M059J (cell line): Measurements from ENCODE around the gene MUC4. TPM values are rescaled to one million over a fixed set of nuclear protein-coding genes. Genes with fewer than 3 reads are reported as not detected.
"Not testable (repeated sequence)": the region's sequence is repeated elsewhere in the genome, so short reads cannot be mapped to it uniquely, and the experiment has no call there.

ENCODE experiments used
- DNase-seq: peaks from one replicate; pipeline ENCODE4 v3.0.0-alpha.2; 2012; ENCODE audit warnings: low read depth
- total RNA-seq: library from RNA; depleted of rRNA; stranded (reverse); fragments of >200 nt; shearing (Covaris generic); gene quantifications from 2 replicates; pipeline ENCODE4 v1.2.3, GENCODE V29; 2014

The MUC4 gene
- total RNA-seq, 1 experiment from 2014 or later, result 0.05 TPM

DNA sequence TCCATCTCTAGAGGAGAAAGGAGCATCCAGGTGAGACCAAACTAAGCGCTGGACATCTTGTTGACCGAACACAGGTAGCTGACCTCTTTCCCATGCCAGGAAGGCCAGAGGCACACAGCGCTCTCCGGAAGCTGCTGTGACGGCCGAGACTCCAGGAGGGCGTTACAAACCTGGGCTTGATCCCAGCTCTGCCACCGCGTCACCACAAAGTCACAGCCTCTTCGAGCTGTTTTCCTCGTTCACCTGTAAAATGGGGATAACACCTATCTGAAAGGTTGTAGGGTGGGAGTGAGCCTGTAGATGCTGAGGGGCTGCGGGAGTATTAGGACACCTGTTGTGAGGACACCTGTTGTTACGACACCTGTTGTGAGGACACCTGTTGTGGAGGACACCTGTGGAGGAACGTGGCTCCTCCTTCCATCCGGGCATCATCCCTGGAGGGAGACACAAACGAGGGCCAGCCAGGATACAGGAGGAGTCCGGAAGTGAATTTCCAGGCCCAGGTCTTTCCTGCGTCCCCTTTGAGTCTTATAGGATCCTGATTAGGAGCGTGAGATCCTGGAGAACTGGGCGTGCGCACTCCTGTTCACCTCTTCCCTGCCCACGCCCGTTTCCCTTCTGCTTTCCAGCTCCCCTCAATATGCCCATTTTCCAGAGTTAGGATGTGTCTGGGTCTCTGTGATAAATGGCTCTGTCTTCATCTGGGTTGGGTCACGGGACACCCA is 2.3 kb upstream of the MUC4 start:
- DNase-seq, result no peak

DNA sequence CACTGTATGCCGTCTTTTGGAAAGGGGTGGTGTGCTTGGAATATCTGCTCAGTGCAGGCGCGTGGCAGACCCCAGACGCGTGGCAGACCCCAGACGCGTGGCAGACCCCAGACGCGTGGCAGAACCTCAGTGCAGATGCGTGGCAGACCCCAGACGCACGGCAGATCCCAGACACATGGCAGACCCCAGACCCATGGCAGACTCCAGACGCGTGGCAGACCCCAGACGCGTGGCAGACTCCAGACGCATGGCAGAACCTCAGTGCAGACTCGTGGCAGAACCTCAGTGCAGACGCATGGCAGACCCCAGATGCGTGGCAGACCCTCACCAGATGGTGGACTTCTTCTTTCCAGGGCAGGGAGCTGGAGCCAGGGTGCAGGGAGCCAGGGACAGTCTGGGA is 637 bp upstream of the MUC4 start:
- no peak for DNase-seq

DNA sequence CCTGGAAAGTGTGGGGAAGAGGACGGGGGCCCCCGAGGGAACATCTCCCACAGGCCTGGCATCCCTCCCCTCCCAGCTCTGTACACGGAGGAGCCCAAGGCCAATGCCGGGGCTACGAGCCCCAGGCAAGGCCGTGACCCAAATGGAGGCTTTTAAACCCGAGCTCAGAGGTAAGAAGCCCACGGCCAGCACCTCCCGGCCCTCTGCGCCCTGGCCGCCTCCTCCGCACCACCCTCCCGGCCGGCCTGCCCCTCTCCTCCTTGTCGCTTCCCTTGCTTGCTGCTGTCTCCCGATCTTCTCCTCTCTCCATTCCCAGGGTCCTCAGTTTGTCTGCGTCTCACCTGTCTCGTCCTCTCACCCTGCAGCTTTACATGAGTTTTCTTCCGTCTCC is 1.3 kb downstream of the MUC4 start:
- DNase-seq, result no peak

DNA sequence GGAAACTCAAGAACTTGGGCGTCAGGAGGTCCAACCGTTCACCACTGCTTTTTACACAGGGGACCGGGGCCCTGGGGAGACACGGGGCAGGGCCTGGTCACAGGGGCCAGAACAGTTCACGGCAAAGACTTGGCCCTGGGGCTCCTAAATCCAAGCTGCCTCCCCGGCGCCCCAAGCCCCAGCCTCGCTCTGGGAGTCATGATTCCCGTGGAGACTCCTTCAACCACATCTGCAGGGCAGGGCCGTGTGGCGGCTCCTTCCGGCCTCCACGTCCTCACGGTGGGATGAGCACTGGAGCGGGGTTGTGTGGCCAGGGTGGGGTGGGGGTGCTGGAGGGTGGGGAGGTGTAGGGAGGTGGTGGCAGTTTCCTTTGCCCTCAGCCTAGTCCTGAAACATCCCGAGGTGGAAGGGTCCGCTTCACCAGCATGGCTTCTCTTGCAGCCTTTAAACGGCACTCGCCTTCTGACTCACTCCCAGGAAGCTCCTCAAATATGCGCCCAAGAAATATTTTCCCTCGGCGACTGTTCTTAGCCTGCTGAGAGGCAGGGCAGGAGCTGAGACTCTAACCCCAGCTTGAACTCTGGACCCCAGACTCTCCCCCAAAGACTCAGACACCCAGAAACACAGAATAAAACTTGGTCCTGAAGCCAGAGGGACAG is 1.8 kb downstream of the MUC4 start:
- peak; percentile 61 for DNase-seq

DNA sequence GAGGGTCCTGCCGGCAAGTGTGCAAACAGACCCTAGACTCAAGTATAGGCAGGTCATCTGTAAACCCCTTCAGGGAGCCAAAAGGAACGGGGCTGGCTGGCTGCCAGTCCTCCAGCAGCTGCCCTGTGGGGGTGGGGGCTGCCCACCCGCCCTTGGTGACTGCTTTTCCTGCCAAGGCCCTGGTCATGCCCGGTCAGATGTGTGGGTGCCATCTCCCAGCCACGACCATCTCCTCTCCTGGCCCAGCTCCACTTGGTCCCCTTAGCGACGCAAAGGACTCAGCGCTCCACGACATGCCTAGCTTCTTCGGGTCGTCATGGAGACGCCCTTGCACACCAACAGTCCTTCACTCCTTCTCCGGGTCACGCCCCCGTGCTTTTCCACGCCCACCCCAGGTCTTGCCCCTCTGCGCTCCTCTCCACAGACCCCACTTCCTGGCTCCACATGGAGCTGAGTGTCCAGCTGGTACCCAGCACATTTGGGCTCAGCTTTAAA is 2.4 kb downstream of the MUC4 start:
- peak; percentile 29 for DNase-seq

DNA sequence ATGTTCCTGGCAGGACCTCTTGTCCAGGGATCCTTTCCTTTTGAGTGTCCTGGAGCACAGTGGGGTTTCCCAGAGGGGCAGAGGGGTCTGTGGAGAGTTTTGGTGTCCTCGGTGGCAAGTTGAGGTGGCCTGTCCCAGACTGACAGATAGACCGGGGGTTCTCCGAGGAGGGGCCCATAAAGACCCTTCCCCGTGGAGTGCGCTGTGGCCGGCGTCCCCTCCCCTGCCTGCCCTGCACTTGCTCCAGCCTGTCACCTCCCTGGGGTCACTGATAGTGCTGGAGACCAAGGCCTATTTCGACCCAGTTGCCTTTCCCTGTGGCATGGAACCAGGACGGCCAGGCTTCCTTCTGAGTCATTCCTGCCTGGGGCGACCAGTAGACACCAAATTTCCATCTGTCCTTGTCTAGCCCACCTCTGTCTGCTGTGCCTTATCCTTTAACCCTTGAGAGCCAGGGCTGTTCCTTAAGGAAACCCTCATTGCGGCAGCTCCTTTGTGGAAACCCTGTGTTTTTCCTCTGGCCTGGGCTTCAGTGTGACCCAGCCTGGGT is 2.9 kb downstream of the MUC4 start:
- peak; percentile 83 for DNase-seq

DNA sequence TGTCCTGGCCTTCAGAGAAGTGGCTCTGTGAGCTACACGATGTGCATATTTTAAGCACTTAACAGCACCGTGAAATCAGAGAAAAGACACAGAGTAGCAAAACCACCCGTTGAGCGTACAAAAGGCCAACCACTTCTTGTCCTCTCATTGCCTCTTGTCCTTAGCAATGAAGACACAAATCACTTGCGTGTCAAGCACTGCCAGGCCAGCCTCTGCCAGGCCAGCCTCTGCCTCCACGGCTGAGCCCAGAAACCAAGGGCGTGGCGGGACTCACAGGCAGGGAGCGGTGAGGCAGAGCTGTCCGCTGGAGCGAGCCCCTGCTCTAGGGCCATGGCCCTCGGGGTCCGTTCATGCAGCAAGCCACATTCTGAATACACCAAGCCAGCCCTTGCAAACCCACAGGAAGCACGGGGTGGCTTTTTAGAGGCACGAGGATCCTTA is 4.0 kb downstream of the MUC4 start:
- no peak for DNase-seq

DNA sequence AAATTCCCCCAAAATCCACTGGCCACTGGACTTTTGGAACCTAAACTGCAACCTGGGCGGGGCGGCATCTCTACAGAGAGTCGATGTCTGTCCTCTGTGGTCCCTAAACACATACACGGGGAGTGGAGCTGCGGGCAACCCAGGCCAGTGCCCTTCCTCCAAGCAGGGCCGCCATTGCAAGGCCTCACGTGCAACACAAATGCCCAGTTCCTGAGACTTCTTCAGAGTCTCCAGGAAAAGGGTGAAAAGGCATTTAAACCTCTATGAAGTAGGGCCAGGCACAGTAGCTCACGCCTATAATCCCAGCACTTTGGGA is 4.9 kb downstream of the MUC4 start:
- DNase-seq, result no peak

DNA sequence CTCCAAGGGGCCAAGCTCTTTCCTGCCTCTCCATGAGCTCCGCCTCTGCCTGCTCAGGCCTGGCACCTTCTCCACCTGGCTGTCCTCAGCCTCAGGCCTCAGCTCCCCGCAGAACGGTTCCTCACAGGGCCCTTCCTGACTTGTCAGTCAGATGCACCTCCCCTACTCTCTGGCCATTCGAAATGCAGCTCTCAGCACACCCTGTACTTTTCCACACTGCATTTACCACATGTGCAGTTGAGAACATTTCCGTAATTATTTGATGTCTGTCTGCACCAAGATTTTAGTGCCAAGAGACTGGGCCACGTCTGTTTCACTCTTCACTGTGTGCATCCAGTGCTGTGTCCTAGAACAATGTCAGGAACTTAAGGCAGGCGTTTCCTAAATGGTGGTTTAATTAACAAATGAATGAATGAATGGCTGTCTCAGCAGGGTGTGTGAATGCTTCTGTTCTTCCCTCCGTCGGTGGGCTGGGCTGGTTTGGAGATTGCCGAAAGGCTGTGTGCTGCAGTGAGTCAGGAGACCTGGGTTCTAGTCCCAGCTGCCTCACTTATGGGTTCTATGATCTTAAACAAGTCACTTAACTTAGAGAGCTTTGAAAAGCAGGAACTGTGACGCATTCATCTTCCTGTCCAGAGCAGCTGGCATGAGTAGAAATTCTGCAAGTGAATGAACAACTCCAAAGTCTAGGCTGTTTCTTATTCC is 5.4 kb downstream of the MUC4 start:
- DNase-seq, result no peak

DNA sequence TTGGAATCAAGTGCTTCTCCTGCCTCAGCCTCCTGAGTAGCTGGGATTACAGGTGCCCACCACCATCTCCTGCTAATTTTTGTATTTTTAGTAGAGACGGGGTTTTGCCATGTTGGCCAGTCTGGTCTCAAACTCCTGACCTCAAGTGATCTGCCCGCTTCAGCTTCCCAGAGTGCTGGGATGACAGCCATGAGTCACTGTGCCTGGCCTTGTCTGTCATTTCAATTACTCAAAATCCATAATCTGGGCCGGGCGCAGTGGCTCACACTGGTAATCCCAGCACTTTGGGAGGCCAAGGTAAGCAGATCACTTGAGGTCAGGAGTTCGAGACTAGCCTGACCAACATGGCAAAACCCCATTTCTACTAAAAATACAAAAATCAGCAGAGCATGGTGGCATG is 6.1 kb downstream of the MUC4 start:
- not testable (repeated sequence) for DNase-seq

DNA sequence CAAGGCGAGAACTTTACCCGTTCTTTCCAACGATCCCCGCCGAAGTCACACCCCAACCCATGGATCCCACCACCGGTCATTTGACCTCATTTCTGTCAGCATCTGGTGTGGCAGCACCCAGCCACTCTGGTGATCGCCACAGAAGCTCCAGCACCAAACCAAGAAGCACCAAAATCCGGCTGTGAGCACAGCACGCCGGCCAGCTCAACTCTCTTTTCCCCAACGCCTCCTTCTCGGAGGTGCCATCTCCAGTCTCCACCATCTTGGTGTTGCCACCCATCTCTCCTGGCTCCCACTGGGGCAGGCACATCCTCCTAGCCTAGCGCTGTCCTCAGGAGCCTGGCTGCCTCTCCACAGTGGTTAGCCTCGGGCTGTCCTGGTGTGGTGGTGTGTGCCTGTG is 6.5 kb downstream of the MUC4 start:
- no peak for DNase-seq

DNA sequence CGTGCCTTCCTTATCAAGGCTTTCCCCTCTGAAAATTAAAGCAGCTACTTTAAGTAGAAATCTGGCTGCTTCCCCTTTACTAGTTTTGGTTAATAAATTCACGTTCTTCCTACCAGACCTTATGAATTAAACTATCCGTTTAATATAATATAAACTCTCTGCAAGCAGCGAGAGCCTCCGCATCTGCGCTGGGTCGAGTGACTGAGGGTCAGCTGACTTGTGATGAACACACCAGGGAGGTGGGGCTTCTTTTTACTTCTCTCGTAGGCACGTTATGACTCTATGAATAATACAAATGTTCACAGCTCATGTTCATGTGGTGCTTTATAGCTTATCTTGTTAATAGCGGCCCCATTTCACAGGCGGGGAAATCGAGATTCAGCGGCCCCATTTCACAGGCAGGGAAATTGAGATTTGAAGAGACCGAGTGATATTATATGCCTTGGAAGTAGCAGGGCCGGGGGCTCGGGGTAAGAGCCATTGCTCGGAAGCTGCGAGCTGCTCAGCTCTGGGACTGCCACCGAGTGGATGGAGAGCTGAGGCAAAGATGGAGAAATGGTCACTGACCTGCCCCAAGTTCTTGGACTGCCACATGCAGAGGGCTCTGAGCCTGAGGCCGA is 8.3 kb downstream of the MUC4 start:
- DNase-seq, result no peak

DNA sequence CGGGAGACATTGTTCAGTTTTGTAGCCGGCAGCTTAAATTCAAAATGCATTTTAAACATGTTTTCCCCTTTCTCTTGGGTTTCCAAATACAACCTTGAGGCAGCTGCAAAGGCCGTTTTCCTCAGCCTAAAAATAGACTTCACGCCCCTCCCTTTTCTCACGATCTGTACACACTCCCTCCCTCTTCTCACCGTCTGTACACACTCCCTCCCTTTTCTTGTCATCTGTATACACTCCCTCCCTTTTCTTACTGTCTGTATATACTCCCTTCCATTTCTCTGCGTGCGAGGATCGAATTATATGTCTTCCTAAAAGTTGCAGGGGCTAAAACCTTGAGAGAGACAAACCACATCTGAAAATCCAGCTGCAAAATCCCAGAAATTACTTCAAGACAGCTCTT is 8.9 kb downstream of the MUC4 start:
- DNase-seq, result no peak

DNA sequence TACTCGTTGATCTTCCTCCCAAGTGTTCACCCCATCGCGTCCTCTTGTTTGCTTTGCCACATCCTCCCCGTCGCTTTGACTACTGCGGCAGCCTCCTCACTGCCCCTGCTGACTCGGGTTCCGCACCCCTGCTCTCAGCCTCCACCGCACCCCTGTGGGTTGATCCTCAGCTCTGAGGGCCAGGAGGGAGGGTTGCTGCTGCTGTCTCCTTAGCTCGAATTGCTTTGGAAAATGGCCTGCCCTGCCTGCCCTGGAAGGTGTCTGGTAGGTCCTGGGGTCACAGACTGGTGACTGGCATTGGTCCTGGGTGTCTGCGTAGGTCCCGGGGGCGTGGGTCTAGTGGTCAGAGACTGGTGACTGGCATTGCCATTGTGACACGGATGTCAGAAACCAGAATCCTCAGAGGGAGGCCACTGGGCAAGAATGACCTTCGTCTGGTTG is 9.4 kb downstream of the MUC4 start:
- DNase-seq, result no peak

DNA sequence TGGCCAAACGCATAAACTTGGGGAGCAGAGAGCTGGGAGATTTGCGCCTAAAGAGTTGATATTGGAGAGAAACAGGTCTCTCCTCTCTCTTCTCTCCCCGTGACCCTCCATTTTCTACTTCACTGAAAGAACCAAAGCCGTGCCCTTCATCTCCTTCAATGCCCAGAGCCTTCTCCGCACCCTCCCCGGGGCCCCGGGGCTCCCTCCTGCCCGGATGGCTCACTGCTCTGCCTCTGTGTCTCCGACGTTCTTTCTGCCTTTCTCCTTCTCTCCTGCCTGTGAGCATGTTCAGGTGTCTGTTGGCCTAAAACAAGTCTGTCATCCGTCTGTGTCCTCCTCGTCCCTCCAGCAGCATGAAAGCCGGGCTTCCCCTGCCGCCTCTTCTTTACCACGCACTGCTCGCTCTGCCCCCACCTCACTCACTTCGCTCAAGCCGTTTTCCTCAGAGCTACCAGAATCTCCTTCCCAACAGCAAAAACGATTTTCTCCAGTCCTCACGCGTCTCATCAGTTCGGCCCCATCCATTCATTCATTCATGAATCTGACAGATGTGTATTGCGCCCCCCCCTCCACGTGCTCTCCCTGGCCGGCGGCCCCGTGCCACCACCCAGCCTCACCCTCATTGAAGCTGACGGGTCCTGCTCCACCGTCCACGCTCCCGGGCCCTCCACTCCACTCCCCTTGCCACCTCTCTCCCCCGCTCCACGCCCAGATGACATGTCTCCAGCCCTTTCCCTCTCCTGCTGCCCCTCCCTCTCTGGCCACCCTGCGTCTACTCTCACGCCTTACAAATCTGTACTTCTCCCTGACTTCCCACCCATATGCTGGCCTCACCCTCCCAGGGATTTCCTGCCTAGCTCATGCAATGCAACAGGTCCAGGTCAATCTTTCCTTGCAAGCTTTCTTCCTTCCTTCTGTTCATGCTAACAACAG is 10.2 kb downstream of the MUC4 start:
- no peak for DNase-seq

DNA sequence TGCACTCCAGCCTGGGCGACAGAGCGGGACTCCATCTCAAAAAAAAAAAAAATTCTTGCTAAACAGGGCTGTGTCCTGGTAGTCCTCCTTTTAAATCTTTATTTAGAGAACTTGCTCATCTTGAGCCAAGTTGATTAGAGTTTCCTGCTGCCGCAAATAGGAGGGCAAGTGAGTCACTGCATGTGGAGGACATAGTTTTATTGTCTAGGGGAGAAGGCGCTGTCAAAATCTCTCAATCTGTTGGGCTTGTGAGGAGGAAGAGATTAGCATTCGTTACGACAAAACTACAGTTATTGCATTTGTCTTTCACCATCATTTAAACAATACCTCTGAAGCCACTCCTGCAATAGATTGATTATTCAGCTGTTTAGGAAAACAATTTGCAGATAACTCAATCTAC is 11.5 kb downstream of the MUC4 start:
- peak; percentile 37 for DNase-seq

DNA sequence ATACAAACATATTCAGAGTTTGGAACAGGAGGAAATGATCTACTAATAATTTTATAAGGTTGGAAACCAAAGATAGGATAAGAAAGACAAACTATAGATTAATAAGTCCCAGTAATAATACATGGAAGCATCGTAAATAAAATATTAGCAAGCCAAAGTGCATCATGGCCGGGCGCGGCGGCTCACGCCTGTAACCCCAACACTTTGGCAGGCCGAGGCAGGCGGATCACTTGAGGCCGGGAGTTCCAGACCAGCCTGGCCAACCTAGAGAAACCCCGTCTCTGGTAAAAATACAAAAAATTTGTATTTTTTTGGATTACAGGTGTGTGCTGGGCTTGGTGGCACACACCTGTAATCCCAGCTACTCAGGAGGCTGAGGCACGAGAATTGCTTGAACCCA is 14.9 kb downstream of the MUC4 start:
- DNase-seq, result no peak

DNA sequence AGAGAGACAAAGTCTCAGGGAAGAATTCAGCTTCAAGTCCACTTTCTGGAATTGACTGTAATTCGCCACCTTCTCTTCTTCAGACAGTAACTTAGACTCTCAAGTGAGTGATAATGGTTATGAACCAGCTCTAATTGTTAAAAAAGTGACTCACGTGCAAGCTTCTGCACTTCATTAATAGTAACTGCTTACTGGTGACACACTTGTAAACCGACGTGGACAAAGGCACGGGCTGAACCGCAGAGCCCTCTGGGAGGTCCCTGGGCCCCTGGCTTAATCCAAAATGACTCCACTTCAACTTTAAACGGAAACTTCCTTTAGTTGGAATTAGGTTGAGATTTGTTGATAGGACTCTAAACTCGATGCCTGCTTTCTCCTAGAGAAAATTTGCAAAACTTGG is 17.0 kb downstream of the MUC4 start:
- DNase-seq, result peak; percentile 62

DNA sequence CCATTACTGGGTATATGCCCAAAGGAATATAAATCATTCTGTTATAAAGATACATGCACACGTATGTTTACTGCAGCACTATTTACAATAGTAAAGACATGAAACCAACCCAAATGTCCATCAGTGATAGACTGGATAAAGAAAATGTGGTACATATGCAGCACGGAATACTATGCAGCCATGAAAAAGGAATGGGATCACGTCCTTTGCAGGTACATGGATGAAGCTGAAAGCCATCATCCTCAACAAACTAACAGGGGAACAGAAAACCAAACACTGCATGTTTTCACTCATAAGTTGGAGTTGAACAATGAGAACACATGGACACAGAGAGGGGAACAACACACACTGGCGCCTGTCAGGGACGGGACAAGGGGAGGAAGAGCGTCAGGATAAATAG is 19.1 kb downstream of the MUC4 start:
- not testable (repeated sequence) for DNase-seq

DNA sequence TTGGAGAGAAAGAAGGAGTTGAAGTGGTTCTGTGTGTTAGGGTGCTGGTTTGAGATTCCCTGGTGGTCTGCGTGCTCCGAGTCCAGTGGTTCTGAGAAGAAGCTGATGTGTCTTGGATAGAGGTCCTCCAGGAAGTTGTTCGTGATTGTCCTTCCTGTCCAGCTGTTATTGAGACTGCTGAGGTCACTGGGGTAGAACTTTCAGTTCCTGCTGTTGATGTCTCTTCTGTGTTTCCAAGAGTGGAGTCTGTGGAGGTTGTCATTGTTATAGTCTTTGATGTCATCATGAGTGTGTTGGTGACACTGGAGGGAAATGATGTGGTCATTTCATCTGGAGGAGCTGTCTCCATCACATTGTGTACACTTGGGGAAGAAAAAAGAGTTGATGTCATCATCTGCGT is 20.8 kb downstream of the MUC4 start:
- no peak for DNase-seq
